Kidney (tissue), 14 donors: ENCODE results near the gene PEX10. TPM values are rescaled to one million over a fixed set of nuclear protein-coding genes. Genes with fewer than 3 reads are reported as not detected.

Experiments used
- DNase-seq, 5 donors: peaks; one replicate each; pipeline ENCODE4 v3.0.0-alpha.2; 2013 to 2020
- FAIRE-seq: peaks from 2 replicates; lab custom pipeline; 2012; peaks lifted over from hg19 to GRCh38; lab: Jason Lieb, UNC
- H3K27ac ChIP-seq, 2 donors: one replicate each; pipeline ENCODE4 v1.7.0; 2013; ENCODE audit warnings: low read depth in 2 of 2, low read length in 2 of 2, inconsistent platforms in 1 of 2
- H3K27me3 ChIP-seq: one replicate; pipeline ENCODE4 v1.7.1; 2013; ENCODE audit warnings: low read length, inconsistent platforms; ENCODE audit not compliant: control insufficient read depth, insufficient read depth
- H3K36me3 ChIP-seq, 3 donors: one replicate each; pipeline versions ENCODE4 v1.7.0 to v1.7.1; 2013; ENCODE audit warnings: low read length in 3 of 3, control low read depth in 1 of 3, inconsistent platforms in 1 of 3; ENCODE audit not compliant: insufficient read depth in 3 of 3, control insufficient read depth in 2 of 3
- H3K4me1 ChIP-seq, 3 donors: one replicate each; pipeline versions ENCODE4 v1.7.0 to v1.7.1; 2013; ENCODE audit warnings: low read length in 3 of 3, inconsistent platforms in 1 of 3, low read depth in 1 of 3; ENCODE audit not compliant: control insufficient read depth in 2 of 3, insufficient read depth in 2 of 3
- H3K4me3 ChIP-seq, 3 donors: one replicate each; pipeline versions ENCODE4 v1.7.0 to v1.8.1; 2013; ENCODE audit warnings: low read length in 3 of 3, control low read depth in 1 of 3, inconsistent platforms in 1 of 3
- H3K9ac ChIP-seq, 3 donors: one replicate each; pipeline versions ENCODE4 v1.7.0 to v1.7.1; 2013; ENCODE audit warnings: low read length in 3 of 3, control low read depth in 1 of 3, inconsistent platforms in 1 of 3
- H3K9me3 ChIP-seq, 3 donors: one replicate each; pipeline versions ENCODE4 v1.7.0 to v1.7.1; 2013; ENCODE audit warnings: low read length in 3 of 3, control low read depth in 1 of 3, inconsistent platforms in 1 of 3; ENCODE audit not compliant: control insufficient read depth in 2 of 3, insufficient read depth in 1 of 3
- CTCF ChIP-seq: IDR thresholded peaks from 3 replicates; pipeline ENCODE4 v1.5.1; 2012; ENCODE audit warnings: mild to moderate bottlenecking, moderate library complexity, borderline replicate concordance; ENCODE audit not compliant: insufficient read depth; ENCODE audit errors: extremely low read depth
- intact Hi-C: fragments of 100-400 bp; cut with DNase I; formaldehyde crosslinking; loops from one replicate; pipeline ENCODE4 v1.11.1; 2022
- polyA plus RNA-seq: library from polyadenylated mRNA; stranded (reverse); fragments of 350-450 nt; fragmentation: Illumina TruSeq; extraction: RNeasy Lipid Tissue Mini Kit (QIAGEN cat#74804); gene quantifications from one replicate; pipeline ENCODE4 v1.2.3, GENCODE V29; 2014; ENCODE audit warnings: low read depth, low replicate concordance; ENCODE audit not compliant: insufficient read depth
- total RNA-seq: library from RNA; stranded (reverse); fragmentation: NEBNext Ultra II Directional; extraction: Animal tissue kit (Norgen Biotek cat#: 25700); gene quantifications from one replicate; pipeline ENCODE4 v1.2.1, GENCODE V29; 2021
- donor health status: control.
- donor health status: control.
- donor health status: control.
- donor health status: control.
- donor health status: control.
- donor health status: DM: yes; HTN: yes; CAD: no.
- donor health status: Normal renal cell carcinoma (clear cell type).

Gene PEX10
- total and polyA plus RNA-seq, 2 donors from 2014 or later = 25.6 to 26.8 TPM

DNA sequence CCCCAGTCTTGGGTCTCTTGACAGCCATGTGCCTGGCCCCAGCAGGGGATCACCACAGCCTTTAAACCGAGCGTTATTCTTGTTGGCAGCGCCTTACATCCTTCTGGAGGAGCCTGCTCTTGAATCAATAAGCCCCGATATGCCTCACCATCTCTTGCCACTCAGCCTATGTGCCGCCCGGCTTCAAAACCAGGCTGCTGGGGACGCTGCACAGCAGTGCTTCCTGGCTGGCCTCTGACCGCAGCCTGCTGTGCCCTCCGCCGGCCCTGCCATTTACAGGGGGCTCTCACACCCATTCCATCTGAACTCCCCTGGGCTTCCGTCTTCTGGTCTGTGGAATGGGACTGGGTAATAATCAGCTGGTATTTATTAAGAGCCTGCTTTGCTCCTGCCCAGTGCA is 3.0 kb upstream of the PEX10 start:
- Histone ChIP-seq H3K9me3 (no peaks in the 10 kb centered on the region), H3K27ac (no peak overlapping the region), H3K4me3 (no peak overlapping the region), H3K36me3 (no peaks in the 10 kb centered on the region), H3K9ac (no peak overlapping the region), H3K4me1 (peaks cover 0 to 21% (median 12%) of the 10 kb centered on the region in 3 donors), H3K27me3 (no peaks in the 10 kb centered on the region)
- intact Hi-C loops = loop anchor here (5.0 to 10.0 kb wide), 2 partner anchors 129 to 372 kb away; no protein-coding TSS in a partner anchor
- DNase-seq (no peak), FAIRE-seq (no peak)
- no peak for TF ChIP-seq CTCF

DNA sequence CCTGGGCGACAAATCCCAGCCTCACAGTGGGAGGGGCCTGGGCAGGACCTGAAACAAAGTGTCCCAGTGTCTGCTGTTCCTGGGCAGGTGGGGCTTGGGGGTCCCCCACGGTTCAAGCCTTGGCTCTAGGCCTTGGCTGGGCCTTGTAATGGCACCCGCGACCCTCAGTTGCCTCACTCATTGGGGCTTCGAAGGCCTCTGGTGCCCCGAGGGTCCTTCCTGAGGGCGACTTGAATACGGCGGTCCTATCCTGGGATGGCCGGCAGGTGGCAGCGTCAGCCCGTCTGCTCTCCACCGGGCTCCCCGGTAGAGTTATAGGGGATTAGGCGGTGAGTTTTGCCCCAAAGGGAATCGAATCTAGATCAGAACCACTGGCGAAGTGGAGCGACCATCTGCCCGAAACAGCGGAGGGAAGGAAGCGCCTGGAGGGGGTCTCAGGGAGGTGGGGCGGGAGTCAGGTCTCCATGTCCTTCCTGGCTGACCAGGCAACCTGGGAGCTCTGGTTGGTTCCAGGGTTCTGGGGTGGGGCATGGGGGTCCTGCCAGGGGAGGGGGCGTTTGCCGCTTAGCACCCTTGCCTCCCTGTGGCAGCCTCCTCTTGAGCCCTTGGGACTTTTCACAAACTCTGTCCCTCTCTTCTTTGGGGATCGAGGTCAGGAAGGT is 2.1 kb upstream of the PEX10 start:
- no peaks in the 10 kb centered on the region for H3K36me3 ChIP-seq
- H3K27ac ChIP-seq = no peak overlapping the region
- H3K27me3 ChIP-seq = no peaks in the 10 kb centered on the region
- no peaks in the 10 kb centered on the region for H3K9me3 ChIP-seq
- DNase-seq (peak; percentile 70 to 91 (median 82)), FAIRE-seq (no peak)
- peaks cover 0 to 21% (median 12%) of the 10 kb centered on the region in 3 donors for H3K4me1 ChIP-seq
- intact Hi-C loops = loop anchor here (10.0 kb wide), 1 partner anchor 130 kb away; no protein-coding TSS in a partner anchor
- peak; percentile 92 for TF ChIP-seq CTCF
- peak overlapping the region in 1 of 3 donors; percentile 60 for H3K9ac ChIP-seq
- H3K4me3 ChIP-seq = peak overlapping the region in 2 of 3 donors; percentile 12 to 79

DNA sequence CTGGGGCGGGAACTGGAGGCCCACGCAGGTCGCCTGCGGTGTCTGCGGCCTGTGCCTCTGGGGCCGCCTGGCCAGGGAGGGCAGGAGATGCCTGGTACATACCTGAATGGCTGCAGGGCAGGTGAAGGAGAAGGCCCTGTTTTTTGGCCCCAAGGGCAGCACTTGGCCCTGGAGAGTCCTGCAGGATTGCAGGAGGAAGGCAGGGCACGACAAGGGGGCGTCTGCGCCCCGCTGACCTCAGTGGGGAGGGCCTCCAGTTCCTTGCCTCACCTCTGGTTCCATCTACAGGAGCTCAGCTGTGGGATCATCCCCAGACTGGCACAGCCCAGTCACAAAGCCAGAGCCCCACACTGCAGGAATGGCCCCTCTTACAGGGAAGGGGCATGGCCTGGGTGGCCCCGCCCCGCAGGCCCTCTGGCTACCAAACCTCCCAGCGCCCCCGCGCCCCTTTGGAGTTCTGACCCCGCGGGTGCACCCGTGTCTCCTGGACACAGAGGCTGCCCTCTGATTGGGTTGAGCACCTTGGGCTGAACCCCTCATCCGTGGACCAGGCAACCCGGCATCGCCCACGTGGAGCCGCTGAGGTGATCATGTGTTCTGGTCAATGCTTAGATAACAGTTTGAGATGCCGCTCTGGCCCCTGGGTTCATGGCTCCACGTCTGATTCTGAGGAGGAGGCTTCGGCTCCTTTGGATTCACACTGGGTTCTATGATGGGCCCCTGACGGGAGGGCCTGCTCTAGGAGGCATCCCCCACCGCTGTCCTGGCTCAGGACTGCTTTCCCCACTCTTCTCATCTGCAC is 1.3 kb upstream of the PEX10 start:
- DNase-seq (peak in 2 of 5 donors; percentile 19 to 86), FAIRE-seq (no peak)
- TF ChIP-seq CTCF = no peak
- H3K9me3 ChIP-seq = no peaks in the 10 kb centered on the region
- H3K27ac ChIP-seq = peak overlapping the region in 1 of 2 donors; percentile 51
- intact Hi-C loops = loop anchor here (10.0 kb wide), 1 partner anchor 131 kb away; no protein-coding TSS in a partner anchor
- no peaks in the 10 kb centered on the region for H3K27me3 ChIP-seq
- H3K4me1 ChIP-seq = peaks cover 0 to 21% (median 12%) of the 10 kb centered on the region in 3 donors
- H3K36me3 ChIP-seq = no peaks in the 10 kb centered on the region
- peak overlapping the region in 2 of 3 donors; percentile 16 to 58 for H3K9ac ChIP-seq
- peak overlapping the region in 2 of 3 donors; percentile 12 to 79 for H3K4me3 ChIP-seq
